Loucy (cell line): ENCODE measurements around the gene AKAP9.

Experiments
- EZH2phosphoT487 ChIP-seq: fragments of 200-600 bp; IDR thresholded peaks from 2 replicates; pipeline ENCODE4 v1.6.1; 2018; ENCODE audit warnings: antibody characterized with exemption, mild to moderate bottlenecking, moderate library complexity, borderline replicate concordance
- TF ChIP-seq, protein P1 (sequence below): fragments of 200-600 bp; sonication (generic); conservative IDR thresholded peaks from 2 replicates; pipeline ENCODE4 v1.5.1; 2014; ENCODE audit warnings: mild to moderate bottlenecking, antibody characterized with exemption, low read length

- TF ChIP-seq, protein P1, sequence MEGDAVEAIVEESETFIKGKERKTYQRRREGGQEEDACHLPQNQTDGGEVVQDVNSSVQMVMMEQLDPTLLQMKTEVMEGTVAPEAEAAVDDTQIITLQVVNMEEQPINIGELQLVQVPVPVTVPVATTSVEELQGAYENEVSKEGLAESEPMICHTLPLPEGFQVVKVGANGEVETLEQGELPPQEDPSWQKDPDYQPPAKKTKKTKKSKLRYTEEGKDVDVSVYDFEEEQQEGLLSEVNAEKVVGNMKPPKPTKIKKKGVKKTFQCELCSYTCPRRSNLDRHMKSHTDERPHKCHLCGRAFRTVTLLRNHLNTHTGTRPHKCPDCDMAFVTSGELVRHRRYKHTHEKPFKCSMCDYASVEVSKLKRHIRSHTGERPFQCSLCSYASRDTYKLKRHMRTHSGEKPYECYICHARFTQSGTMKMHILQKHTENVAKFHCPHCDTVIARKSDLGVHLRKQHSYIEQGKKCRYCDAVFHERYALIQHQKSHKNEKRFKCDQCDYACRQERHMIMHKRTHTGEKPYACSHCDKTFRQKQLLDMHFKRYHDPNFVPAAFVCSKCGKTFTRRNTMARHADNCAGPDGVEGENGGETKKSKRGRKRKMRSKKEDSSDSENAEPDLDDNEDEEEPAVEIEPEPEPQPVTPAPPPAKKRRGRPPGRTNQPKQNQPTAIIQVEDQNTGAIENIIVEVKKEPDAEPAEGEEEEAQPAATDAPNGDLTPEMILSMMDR: no peak
- TF ChIP-seq EZH2phosphoT487: no peak
Observed at GRCh38 chr7:92141161-92141560, 200.5 kb downstream of the AKAP9 start.
